Measurements from ENCODE around the gene DDX47. TPM values are rescaled to one million over a fixed set of nuclear protein-coding genes. Genes with fewer than 3 reads are reported as not detected.
A peak's percentile ranks its signal among the peaks of the same experiment; 100 is the strongest.
"Not testable (repeated sequence)": the region's sequence is repeated elsewhere in the genome, so short reads cannot be mapped to it uniquely, and the experiment has no call there.

DDX47 gene
- total and polyA plus RNA-seq, 8 donors: 17.9 to 34.5 (median 26.2) TPM

GRCh38 chr12:12872139-12872933 is 59.2 kb downstream of the DDX47 start:
- H3K9me3 ChIP-seq: no peaks in the 10 kb centered on the region
- H3K36me3 ChIP-seq: no peaks in the 10 kb centered on the region
- H3K27ac ChIP-seq: peak overlapping the region in 1 of 4 donors; percentile 12
- ATAC-seq (peak; percentile 24 to 79 (median 70)), FAIRE-seq (no peak), DNase-seq (no peak)
- no peak for TF ChIP-seq CTCF (IDR thresholded peaks at IDR 0.05)
- no peaks in the 10 kb centered on the region for H3K27me3 ChIP-seq
- intact Hi-C loops (cut with DNase I): no loop called here
- no peaks in the 10 kb centered on the region for H3K4me1 ChIP-seq
- no peak overlapping the region for H3K4me3 ChIP-seq
- WGBS, 2 donors: 55 to 58% methylated on average over 10 of the region's 10 CpGs

- no peaks in the 10 kb centered on the region for H3K27me3 ChIP-seq
- no peaks in the 10 kb centered on the region for H3K36me3 ChIP-seq
- no peak for FAIRE-seq
- H3K9me3 ChIP-seq: no peaks in the 10 kb centered on the region
- no peak for DNase-seq
- no peak overlapping the region for H3K27ac ChIP-seq
- no peaks in the 10 kb centered on the region for H3K4me1 ChIP-seq
- WGBS, 2 donors: 60 to 67% methylated on average over 2 of the region's 2 CpGs
- no peak overlapping the region for H3K4me3 ChIP-seq
- TF ChIP-seq CTCF (IDR thresholded peaks at IDR 0.05): no peak
- ATAC-seq: no peak
- intact Hi-C loops (cut with DNase I): no loop called here
Observed at GRCh38 chr12:12872934-12873275, 59.8 kb downstream of the DDX47 start.

GRCh38 chr12:12874029-12874428 is 60.9 kb downstream of the DDX47 start:
- 82 to 93% methylated on average over 1 of the region's 1 CpG for WGBS, 2 donors
- FAIRE-seq: no peak
- H3K27me3 ChIP-seq: no peaks in the 10 kb centered on the region

GRCh38 chr12:12875301-12875700 is 62.2 kb downstream of the DDX47 start:
- FAIRE-seq; H3K36me3 ChIP-seq; H3K4me3 ChIP-seq; H3K27ac ChIP-seq; DNase-seq; H3K9me3 ChIP-seq; ATAC-seq; H3K27me3 ChIP-seq; intact Hi-C loops (cut with DNase I); H3K4me1 ChIP-seq: not testable (repeated sequence)
- WGBS, 2 donors: 92 to 93% methylated on average over 10 of the region's 10 CpGs

More at GRCh38 chr12:12874029-12874428, 60.9 kb downstream of the DDX47 start:
- ATAC-seq (no peak), DNase-seq (no peak)
- intact Hi-C loops (cut with DNase I): no loop called here
- H3K4me3 ChIP-seq: no peak overlapping the region
- TF ChIP-seq CTCF (IDR thresholded peaks at IDR 0.05): no peak
- no peaks in the 10 kb centered on the region for H3K4me1 ChIP-seq
- H3K27ac ChIP-seq: no peak overlapping the region
- no peaks in the 10 kb centered on the region for H3K9me3 ChIP-seq
- H3K36me3 ChIP-seq: no peaks in the 10 kb centered on the region

GRCh38 chr12:12877153-12877768 is 64.1 kb downstream of the DDX47 start:
- TF ChIP-seq CTCF (IDR thresholded peaks at IDR 0.05): no peak
- WGBS, 2 donors: 62 to 66% methylated on average over 5 of the region's 5 CpGs
- no peak for ATAC-seq
- intact Hi-C loops (cut with DNase I): no loop called here
- Histone ChIP-seq H3K4me3 (no peak overlapping the region), H3K27ac (no peak overlapping the region), H3K9me3 (no peaks in the 10 kb centered on the region), H3K4me1 (no peaks in the 10 kb centered on the region), H3K36me3 (no peaks in the 10 kb centered on the region), H3K27me3 (no peaks in the 10 kb centered on the region)
- no peak for DNase-seq
- FAIRE-seq: no peak

Data from pancreas (tissue), 10 donors.